ENCODE measurements around the gene AZGP1. TPM values are rescaled to one million over a fixed set of nuclear protein-coding genes. Genes with fewer than 3 reads are reported as not detected.

AZGP1 gene
- total and polyA plus RNA-seq, 2 of the 13 experiments (the other 11 are each of a cell fraction or from before 2014, with no cell fraction given) = 93.8 to 229 TPM

- TF ChIP-seq CTCF (CRISPR knock-in tag; IDR thresholded peaks at IDR 0.05) = 0 out of 2 replicates have a peak, but pooled peaks have one; percentile 27
- TF ChIP-seq MBNL3 (CRISPR knock-in tag; conservative IDR thresholded peaks at IDR 0.05) = no peak
- TF ChIP-seq HMGXB4 (CRISPR knock-in tag; IDR thresholded peaks at IDR 0.05; ENCODE audit: borderline replicate concordance in 1 of 2, low read depth in 1 of 2) = 0 out of 4 replicates have a peak, but pooled peaks of 1 of the 2 experiments have one; percentile 7
- TF ChIP-seq ZNF441 (CRISPR knock-in tag; IDR thresholded peaks at IDR 0.05; ENCODE audit: borderline replicate concordance) = 0 out of 2 replicates have a peak, but pooled peaks have one; percentile 31
- TF ChIP-seq ZNF598 (CRISPR knock-in tag; IDR thresholded peaks at IDR 0.05; ENCODE audit: borderline replicate concordance) = no peak
- no peak for TF ChIP-seq ATF7-NPFF (CRISPR knock-in tag; IDR thresholded peaks at IDR 0.05; ENCODE audit: low read depth)
- no peak for TF ChIP-seq TFAP4 (IDR thresholded peaks at IDR 0.05; ENCODE audit: borderline replicate concordance, low read depth)
- no peak for TF ChIP-seq RNF219 (CRISPR knock-in tag; IDR thresholded peaks at IDR 0.05)
- TF ChIP-seq HNRNPL (IDR thresholded peaks at IDR 0.05; ENCODE audit: low read depth, low read length) = 0 out of 2 replicates have a peak, but pooled peaks have one; percentile 31
- TF ChIP-seq ZBTB34 (CRISPR knock-in tag; IDR thresholded peaks at IDR 0.05) = no peak
Measured at GRCh38 chr7:100016215-100016901, 40.5 kb upstream of the AZGP1 start (continued).

All from HepG2 (cell line).